Iris pigment epithelial cell (primary cell): ENCODE results near the gene NDUFAF4.
"Not testable (repeated sequence)": the region's sequence is repeated elsewhere in the genome, so short reads cannot be mapped to it uniquely, and the experiment has no call there.

ENCODE experiments used
- DNase-seq: peaks from one replicate; pipeline ENCODE4 v3.0.0-alpha.2; 2011; ENCODE audit warnings: low read depth

The NDUFAF4 gene

DNA sequence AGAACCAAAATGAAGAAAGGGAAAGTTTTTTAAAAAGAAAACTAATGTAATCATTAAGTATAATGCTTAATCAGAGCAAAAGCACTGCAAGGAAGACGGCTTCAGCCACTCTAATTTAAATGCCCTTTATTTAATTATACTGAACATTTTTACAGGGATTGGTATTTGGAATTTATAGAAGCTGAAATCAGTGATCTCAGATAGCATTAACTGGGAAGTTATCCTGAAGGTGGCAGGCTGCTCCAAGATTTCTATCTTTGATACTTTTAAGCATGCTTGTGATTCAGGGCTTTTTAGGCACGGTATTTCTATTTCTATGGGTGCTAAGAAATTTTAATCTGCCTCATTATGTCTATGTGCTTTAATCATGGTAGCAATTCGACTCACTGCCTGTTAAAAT is 1.3 kb upstream of the NDUFAF4 start:
- DNase-seq: peak; percentile 59

DNA sequence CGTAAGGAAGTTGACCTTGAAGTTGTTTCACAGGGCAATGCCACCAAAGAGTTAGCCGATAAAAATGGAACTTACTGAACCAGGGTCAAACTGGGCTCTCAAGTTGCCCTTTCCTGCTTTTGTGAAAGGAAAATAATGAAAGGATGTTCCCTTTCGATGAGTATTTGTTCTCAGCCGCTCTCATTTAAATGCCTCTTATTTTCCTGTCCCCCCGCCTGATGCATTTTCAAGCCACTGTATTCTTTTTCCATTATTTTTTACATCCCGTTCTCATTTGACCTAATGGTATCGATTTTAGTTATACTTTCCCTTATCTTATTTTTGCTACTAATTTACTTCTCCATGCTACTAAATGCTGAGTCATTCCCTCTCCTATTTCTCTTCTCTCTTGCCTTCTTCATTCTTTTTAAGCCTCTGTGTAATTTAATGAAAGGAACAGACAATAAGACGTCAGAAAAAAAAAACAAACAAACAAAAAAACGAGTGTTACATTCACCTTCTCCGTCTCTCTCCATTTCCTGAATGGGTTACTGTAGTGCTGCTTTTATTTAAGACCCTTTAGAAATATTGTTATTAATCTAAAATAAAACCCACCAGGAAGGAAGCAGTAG is 655 bp upstream of the NDUFAF4 start:
- peak; percentile 33 for DNase-seq

DNA sequence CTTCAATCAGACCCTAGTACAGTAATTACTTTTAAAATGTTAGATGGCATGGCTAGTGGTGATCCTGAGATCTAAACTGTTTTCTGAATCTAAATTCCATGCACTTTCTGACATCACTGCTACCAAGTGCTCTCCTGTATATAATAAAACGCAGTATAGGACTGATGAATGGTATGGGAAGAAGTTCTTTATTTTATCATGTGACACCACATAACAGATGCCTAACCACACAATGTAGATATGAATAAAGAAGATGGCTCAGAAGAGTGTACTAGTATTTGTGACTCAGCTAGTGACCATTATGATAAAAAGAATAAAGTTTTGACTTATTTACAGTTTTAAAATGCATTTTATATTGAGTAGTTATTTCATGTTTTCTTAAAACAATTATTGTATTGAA is 8.5 kb downstream of the NDUFAF4 start:
- DNase-seq: no peak

DNA sequence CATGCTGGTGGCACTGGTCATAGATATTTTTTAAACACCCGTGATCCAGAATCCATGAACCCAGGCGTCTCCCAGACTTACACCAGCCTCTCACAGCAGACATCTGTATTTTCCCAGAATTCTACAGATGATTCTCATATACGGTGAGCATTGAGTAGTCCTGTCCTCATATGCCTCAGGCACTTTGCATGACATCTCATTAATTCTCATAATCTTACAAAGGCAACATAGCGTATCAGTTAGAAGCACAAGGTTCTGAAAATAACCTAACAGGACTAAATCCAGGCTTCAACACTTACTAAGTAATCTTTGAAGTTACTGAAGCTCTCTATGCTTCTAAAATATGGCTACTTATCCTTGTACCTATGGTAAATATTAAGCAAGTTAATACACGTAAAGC is 8.9 kb downstream of the NDUFAF4 start:
- no peak for DNase-seq

DNA sequence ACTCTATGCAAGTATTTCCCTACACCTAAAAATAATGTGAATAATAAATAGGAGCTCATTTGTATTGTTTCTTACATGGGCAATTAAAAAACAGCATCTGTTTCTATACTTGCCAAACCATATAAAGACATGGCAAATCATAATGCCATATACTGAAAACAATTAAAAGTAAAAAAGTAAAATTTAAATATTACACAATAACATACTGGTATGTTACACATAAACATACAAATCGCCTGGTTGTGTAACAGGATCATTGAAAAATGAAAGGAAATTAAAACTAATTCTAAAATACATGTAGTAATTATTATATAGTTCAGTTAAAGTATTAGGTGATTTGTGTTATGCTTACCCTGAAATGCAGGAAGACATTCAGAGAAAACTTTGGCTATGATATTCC is 11.2 kb downstream of the NDUFAF4 start:
- no peak for DNase-seq

DNA sequence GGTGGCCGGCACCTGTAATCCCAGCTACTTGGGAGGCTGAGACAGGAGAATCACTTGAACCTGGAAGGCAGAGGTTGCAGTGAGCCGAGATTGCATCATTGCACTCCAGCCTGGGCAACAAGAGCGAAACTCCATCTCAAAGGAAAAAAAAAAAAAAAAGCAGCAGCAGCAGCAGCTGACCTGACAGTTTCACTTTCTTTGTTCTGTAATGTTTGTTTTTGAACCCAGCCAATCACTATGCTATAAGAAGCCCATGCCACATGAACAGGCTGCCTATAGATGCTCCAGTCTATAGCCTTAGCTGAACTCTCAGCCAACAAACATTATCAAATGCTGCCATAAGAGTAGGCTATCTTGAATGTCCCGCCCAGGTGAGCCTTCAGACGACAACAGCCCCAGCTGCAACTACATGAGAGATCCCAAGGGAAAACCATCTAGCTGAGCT is 12.5 kb downstream of the NDUFAF4 start:
- DNase-seq: not testable (repeated sequence)

DNA sequence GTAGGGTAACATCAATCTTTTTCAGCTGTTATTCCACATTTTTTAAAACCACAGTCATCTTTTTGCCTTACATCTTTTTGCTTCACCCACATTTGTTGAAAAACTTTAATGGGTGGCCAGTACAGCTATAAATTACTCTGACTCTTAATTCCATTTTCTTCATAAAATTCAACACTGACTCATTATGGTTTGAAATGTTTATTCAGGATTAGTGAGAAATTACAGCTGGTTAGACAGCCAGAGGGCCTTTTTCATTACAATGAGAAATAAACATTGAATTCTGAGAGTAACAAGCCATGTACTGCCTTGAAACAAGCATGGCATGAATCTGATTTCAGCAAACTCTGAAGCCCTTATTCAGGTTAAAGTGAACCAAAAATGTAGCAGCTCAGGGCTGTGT is 19.5 kb downstream of the NDUFAF4 start:
- no peak for DNase-seq

DNA sequence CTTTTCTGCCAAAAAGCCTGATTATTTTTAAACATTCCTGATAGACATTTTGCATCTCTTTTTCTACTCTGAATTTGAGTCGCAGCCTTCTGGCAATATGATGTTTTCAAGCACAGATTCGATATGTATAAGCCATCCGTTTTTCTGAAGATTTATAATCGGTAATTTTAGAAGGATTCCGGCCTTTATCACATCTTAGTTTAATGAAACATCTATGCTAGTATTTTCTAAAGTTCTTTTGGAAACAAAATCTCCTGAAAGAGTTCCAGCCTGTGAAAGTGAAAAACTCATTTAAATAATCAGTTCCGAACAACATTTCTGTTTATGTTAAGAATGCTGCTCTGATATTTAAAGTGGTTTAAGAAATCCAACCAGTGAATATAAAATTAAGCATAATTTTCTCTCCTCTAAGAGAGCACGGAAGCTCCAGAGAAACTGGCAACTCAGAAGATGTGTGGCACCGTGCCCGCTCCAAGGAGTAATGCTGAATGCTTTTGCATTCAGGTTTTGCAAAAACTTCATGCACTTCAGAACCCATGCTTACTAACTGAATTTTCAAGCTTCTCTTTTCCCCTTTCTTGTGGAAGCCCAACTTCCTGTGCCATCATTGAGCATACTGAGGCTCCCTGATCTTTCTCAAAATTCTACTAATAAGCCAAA is 20.7 kb downstream of the NDUFAF4 start:
- DNase-seq: no peak

DNA sequence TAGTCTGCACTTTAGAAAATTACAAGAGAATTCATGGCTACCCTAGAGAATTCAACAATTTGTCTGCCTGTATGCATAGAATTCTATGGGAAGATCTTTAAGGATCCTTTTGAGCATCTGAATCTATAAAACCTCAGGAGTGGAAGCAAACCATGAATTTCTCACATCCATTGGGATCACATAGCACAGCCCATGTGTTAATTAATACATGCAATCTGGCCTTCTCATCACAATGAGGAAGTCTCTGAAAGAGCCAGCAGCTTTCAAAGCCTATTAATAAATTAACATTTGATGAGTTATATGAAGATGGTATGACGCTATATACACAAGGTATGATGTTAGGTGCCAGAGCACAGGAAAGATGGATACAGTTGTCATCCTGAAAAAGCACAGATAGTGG is 24.7 kb downstream of the NDUFAF4 start:
- DNase-seq: no peak

DNA sequence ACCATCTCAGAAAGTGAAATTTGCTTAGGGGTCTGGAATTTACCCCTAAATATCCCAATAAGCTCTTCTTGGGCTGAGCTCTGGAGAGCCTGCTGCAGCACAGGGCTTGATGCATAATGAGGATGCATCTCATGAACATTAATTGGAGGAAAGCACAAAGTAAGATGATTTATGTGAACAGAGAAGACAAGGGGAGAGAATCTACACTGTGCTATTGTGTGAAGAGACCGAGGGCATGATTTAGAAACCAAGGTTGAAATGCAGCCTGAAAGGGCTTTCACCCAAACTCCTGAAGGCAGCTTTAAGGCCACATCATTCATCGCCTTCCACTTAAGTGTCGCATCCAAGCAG is 32.7 kb downstream of the NDUFAF4 start:
- no peak for DNase-seq

DNA sequence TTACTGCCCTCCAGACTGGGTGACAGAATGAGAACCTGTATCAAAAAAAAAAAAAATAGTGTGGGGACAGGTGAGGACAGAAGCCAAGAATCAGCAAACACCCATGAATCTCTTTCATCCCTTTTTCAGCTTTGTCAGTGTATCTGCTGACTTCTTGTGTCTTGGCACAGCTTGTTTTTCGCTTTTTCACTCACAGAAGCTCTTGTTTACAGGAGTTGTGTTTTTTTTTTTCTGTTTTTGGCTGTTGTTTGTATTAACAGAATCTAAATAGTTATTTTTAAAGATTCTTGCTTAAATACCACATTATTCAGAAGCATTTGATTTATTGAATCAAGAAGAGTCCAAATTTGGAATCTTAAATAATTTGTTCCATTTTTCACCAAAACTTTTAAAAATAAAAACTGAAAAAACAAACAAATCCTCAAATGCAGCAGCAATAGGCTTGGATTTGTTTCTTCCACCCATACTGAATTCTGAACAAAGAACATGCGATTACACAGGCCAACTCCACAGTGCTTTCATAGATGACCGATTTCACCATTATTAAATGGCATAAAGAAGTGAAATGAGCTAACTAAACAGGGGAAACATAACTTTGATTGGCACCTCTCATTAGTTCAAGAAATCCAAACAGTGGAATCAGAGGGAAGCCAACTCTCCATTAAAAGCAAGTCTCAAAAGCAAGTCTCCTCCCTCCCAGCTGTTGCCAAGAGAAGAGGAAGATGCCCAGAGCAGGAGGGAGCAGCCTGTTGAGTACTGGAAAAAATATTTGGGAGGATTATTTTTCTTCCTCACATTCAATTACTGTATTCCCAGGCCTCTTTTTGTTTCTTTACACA is 33.3 kb downstream of the NDUFAF4 start:
- no peak for DNase-seq

DNA sequence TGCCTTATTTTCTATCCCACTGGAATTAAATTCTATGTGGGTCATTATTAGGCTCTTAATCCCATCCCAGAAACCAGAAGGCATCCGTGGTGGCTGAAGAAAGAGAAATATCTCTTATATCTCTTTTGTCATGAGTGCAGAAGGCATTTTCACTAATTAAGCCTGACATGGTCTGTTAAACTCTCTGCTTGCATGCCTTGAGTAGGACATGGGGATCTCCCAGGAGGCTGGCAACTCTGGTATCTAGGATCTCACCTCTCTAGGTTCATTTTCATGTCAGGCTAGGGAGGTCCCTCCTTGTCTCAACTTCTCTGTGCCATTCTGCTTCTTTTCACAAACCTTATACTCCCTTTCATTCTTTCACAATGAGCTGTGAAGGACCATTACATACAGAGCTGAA is 35.1 kb downstream of the NDUFAF4 start:
- no peak for DNase-seq

DNA sequence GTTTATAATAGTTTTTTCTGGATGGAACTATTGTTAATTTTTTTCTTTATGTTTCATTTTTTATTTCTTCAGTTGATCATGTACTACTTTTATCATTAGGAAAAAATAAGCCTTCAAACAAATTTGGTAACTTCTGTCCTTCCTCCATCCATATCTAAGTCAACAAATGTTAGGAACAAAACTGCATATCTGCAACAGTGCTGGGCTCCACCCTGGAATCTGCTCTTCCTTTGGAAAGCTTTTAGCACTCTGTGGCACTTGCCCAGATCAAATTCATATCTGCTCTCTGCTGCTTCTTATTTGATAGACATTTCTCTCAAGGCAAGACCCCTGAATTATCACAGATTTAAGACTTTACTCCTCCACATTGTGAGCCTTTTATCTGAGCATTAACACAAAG is 36.1 kb downstream of the NDUFAF4 start:
- DNase-seq: no peak

DNA sequence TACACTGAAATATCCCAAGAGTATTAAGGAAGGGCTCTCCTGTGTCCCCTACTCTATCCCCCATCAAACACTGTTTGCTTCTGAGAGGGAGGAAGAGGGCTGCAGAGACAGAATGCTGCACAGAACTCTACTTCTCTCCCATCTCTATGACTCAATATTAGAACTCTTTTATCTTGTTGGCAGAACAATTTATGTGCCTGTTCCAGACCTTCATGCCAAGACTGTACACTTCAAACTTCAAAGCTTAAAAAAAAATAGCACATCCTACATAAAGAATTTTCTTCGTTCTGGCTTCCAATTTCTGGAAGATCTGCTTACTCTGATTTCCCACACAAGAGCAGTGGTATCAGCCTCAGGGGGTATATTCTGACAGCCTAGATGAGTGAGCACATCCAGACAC is 40.8 kb downstream of the NDUFAF4 start:
- DNase-seq: no peak

DNA sequence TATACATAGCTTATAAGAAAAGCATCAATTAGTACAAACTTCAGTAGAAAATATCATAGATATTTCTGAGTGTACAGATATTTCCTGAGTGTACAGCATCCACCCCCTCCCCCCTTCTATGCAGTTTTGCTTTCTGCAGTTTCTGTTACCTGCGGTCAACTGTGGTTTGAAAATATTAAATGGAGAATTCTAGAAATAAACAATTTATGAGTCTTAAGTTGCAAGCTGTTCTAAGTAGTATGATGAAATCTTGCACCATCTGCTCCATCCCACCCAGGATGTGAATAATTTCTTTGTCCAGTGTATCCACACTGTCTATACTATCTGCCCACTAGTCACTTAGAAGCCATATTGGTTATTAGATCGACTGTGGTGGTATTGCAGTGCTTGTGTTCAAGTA is 44.6 kb downstream of the NDUFAF4 start:
- DNase-seq: peak; percentile 62

DNA sequence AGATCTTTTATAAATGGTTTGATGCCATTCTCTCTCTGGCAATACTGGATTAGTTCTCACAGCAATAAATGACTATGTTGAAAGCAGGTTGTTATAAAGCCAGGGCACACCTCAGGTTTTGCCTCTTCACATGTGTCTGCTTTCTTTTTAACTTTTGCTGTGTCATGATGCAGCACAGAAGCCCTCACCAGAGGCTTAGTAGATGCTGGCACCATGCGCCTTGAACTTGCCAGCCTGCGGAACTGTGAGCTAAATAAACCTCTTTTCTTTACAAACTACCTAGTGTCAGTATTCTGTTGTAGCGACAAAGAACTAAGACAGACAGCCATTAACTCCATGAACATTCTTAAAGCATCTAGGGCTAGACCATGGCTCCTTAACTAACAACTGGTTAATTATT is 45.1 kb downstream of the NDUFAF4 start:
- DNase-seq: no peak

DNA sequence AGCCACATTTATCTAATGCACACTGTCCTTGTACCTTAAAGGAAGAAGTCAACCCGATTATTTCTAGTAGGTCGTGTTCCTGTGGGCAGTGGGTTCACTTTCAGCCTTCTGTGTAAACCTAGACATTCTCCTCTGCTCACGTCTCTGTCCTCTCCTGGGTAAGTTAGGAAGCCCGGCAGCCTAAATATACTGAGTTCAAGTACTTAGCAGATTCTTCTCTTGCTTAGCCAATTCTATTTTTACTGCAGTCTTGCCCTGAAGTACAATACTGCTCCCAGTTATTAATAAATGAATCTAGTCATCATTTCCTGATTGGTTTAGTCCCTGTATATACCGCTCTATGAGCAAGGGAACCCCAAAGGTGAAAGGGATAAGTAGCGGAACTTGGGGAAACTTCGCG is 45.8 kb downstream of the NDUFAF4 start:
- DNase-seq: no peak

DNA sequence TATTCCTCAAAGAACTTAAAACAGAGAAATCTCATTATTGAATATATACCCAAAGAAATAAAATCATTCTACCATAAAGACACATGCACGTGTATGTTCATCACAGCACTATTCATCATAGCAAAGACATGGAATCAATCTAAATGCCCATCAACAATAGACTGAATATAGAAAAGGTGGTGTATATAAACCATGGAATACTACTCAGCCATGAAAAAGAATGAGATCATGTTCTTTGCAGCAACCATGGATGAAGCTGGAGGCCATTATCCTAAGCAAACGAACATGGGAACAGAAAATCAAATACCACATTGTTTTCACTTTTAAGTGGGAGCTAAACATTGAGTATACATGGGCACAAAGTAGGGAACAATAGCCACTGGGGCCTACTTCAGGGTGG is 48.1 kb downstream of the NDUFAF4 start:
- DNase-seq: no peak

DNA sequence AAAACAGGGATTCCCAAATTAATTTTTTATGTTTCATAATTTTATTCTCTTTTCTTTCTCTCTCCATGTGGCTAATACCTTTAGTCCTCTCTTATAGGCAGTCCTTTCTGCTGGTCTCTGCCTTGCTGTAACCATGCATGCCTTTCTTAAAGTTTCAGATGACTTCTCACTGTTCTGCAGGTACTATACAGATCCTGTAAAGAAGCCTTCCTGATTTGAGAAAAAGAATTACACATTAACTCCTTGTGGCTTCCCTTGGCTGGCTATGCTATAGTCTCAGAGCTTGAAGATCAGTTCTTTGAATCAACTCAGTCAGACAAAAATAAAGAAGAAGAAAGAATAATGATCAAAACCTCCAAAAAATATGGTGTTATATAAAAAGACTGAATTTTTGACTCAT is 53.2 kb downstream of the NDUFAF4 start:
- DNase-seq: no peak

DNA sequence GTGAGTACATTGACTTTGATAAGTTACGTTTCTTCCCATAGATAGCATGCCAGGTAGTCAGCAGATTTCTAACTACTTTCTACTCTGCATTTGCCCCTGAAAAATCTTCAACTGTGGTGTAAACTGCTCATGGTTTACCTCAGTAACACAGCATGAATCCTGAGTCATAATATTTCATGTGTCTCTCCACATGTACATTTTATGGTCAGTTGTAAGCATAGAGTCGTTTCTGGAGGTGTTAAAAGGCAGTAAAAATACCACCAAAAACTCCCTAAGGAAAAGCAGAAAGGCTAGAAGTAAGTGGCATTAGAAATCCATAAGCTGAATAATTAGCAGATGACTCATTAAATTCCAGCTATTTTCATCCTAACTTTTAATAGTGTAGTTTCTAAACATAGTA is 56.3 kb downstream of the NDUFAF4 start:
- no peak for DNase-seq
